ENCODE results near the gene KIF6. TPM values are rescaled to one million over a fixed set of nuclear protein-coding genes. Genes with fewer than 3 reads are reported as not detected.

KIF6 gene
- total and polyA plus RNA-seq, 2 of the 8 experiments (the other 6 are each of a cell fraction or from before 2014, with no cell fraction given): 0.53 to 0.65 TPM

- H2AK5ac ChIP-seq (ENCODE audit: low read depth, low read length): no peak overlapping the region
- H3K56ac ChIP-seq (replicated peaks; ENCODE audit: insufficient read length, low read depth, low read length): no peak overlapping the region
- FAIRE-seq: no peak
- no peak overlapping the region for H3K23ac ChIP-seq (ENCODE audit: insufficient read length)
- H3K36me3 ChIP-seq (ENCODE audit: control insufficient read depth in 2 of 4, insufficient read depth in 4 of 4, low read length in 3 of 4): no peaks in the 10 kb centered on the region
- no peak overlapping the region for H3K9ac ChIP-seq (replicated peaks in 1 of 4; ENCODE audit: extremely low read depth in 1 of 4, low read depth in 3 of 4, low read length in 3 of 4)
- no peak overlapping the region for H4K91ac ChIP-seq (replicated peaks; ENCODE audit: insufficient read length, low read length)
- no peak overlapping the region for H2BK12ac ChIP-seq (ENCODE audit: low read depth, low read length)
- no peak overlapping the region for H4K8ac ChIP-seq (ENCODE audit: extremely low read depth, insufficient read depth, low read length)
- ChIA-PET CTCF (ENCODE audit: partially characterized antibody) (interaction anchor here (1.3 kb wide), 1 partner anchor 12 kb away, joined by 3 read pairs; no protein-coding TSS in a partner anchor), POLR2A (ENCODE audit: partially characterized antibody) (no interaction called here)
- H3K27me3 ChIP-seq (replicated peaks in 1 of 4; ENCODE audit: control insufficient read depth in 3 of 4, extremely low read depth in 1 of 4, insufficient read depth in 3 of 4, low read length in 3 of 4): no peaks in the 10 kb centered on the region; a peak in 1 of 7 replicates
- no peaks in the 10 kb centered on the region for H3K23me2 ChIP-seq (ENCODE audit: low read depth, low read length)
- H2BK20ac ChIP-seq (ENCODE audit: low read length): no peak overlapping the region
- no peak overlapping the region for H3K4me3 ChIP-seq (ENCODE audit: extremely low read depth in 1 of 4, insufficient read depth in 2 of 4, low read depth in 3 of 4, low read length in 4 of 4)
- H3K4me2 ChIP-seq (ENCODE audit: insufficient read depth in 1 of 2, low read depth in 2 of 2, low read length in 2 of 2): no peak overlapping the region
- no peaks in the 10 kb centered on the region for H3K79me1 ChIP-seq (ENCODE audit: low read depth, low read length)
- no peaks in the 10 kb centered on the region; a peak in 1 of 7 replicates for H3K4me1 ChIP-seq (replicated peaks in 1 of 4; ENCODE audit: control insufficient read depth in 3 of 4, insufficient read depth in 4 of 4, low read length in 3 of 4)
- H3K4ac ChIP-seq (replicated peaks; ENCODE audit: insufficient read length, low read depth, low read length): no peak overlapping the region
- H4K5ac ChIP-seq (ENCODE audit: insufficient read length, low read depth, low read length): no peak overlapping the region
- H4K20me1 ChIP-seq (replicated peaks in 1 of 2; ENCODE audit: control insufficient read depth in 1 of 2, insufficient read depth in 2 of 2, low read length in 2 of 2): no peaks in the 10 kb centered on the region
- no peak overlapping the region for H3K27ac ChIP-seq (ENCODE audit: low read depth, low read length)
- WGBS, 2 experiments (ENCODE audit: extremely low coverage in 1 of 2, insufficient coverage in 1 of 2, insufficient read length in 1 of 2, insufficient replicate concordance in 2 of 2, low coverage in 1 of 2, low lambda C conversion rate in 2 of 2, missing lambda C conversion rate in 1 of 2): 96% methylated on average over 1 of the region's 1 CpG; no CpG with 5 or more reads in 1 of the 2 experiments
- H2BK5ac ChIP-seq (ENCODE audit: low read depth, low read length): no peak overlapping the region
- H2AFZ ChIP-seq (ENCODE audit: low read length): no peak overlapping the region
- no peaks in the 10 kb centered on the region for H3K9me3 ChIP-seq (ENCODE audit: insufficient read depth in 2 of 2, low read depth in 1 of 2, low read length in 1 of 2)
- H2BK15ac ChIP-seq (ENCODE audit: low read length): no peak overlapping the region
- no peak overlapping the region for H2BK120ac ChIP-seq (replicated peaks; ENCODE audit: low read depth, low read length)
- H3K79me2 ChIP-seq (ENCODE audit: control insufficient read depth in 1 of 2, insufficient read depth in 2 of 2, low read length in 2 of 2): no peaks in the 10 kb centered on the region
- DNase-seq (ENCODE audit: low read depth in 1 of 2, low spot score in 2 of 2): no peak
- TF ChIP-seq YY1 (IDR thresholded peaks at IDR 0.05; ENCODE audit: low read depth, low read length) (no peak), SIN3A (conservative IDR thresholded peaks at IDR 0.05 in 1 of 2, IDR thresholded peaks at IDR 0.05 in 1 of 2; ENCODE audit: low read depth in 1 of 2, low read length in 2 of 2) (no peak), NRF1 (IDR thresholded peaks at IDR 0.05; ENCODE audit: low read depth, low read length) (no peak), TCF12 (IDR thresholded peaks at IDR 0.05; ENCODE audit: low read depth, low read length) (no peak), SIRT6 (IDR thresholded peaks at IDR 0.05; ENCODE audit: low read length) (no peak), CTCF (IDR thresholded peaks at IDR 0.05; ENCODE audit: control extremely low read depth in 1 of 3, insufficient read depth in 1 of 3, low read depth in 1 of 3, low read length in 3 of 3) (no peak), TBP (IDR thresholded peaks at IDR 0.05; ENCODE audit: low read depth, low read length) (no peak), MAFK (IDR thresholded peaks at IDR 0.05; ENCODE audit: low read depth, low read length) (no peak)
- H3K18ac ChIP-seq (ENCODE audit: extremely low read depth, low read length): no peak overlapping the region
- H3K14ac ChIP-seq (ENCODE audit: insufficient read length): no peak overlapping the region
These were observed 317.7 kb downstream of the KIF6 start for GRCh38 chr6:39407446-39407993.

Data from H1 (cell line).